ENCODE measurements around the gene PPP1R12B. TPM values are rescaled to one million over a fixed set of nuclear protein-coding genes. Genes with fewer than 3 reads are reported as not detected.

Gene PPP1R12B
- total RNA-seq, 2 donors from 2014 or later, result 18.2 to 33.0 TPM

DNA sequence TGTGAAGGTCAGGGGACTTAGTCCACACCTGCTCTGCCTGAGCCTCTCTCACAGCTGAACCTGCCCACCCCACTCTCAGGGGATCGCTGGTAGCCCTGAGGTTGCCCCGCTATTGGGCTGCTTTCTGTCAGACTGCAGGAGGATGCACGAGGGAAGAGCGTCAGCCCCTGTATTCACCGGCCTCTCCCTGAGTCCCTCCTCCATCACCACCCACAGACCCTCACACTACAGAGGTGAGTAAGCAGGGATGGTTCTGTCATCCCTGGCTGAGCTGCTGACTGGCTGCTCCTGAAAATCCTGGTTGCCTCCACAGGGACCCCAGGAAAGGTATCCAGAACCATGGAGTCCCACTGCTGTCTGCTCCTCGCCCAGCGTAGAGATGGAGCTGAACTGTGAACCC is 243.0 kb downstream of the PPP1R12B start:
- no peak overlapping the region for H3K4me3 ChIP-seq
- no peaks in the 10 kb centered on the region for H3K36me3 ChIP-seq (replicated peaks in 1 of 2; ENCODE audit: insufficient read depth in 1 of 2, low read depth in 2 of 2)
- no peak overlapping the region for H3K27ac ChIP-seq
- peaks cover 4% of the 10 kb centered on the region for H3K4me1 ChIP-seq
- DNase-seq (no peak), ATAC-seq (no peak)
- no peaks in the 10 kb centered on the region for H3K9me3 ChIP-seq
- intact Hi-C loops (cut with DNase I), result loop anchor here (10.0 kb wide), 1 partner anchor 87 kb away; no protein-coding TSS in a partner anchor
- TF ChIP-seq, protein P1, sequence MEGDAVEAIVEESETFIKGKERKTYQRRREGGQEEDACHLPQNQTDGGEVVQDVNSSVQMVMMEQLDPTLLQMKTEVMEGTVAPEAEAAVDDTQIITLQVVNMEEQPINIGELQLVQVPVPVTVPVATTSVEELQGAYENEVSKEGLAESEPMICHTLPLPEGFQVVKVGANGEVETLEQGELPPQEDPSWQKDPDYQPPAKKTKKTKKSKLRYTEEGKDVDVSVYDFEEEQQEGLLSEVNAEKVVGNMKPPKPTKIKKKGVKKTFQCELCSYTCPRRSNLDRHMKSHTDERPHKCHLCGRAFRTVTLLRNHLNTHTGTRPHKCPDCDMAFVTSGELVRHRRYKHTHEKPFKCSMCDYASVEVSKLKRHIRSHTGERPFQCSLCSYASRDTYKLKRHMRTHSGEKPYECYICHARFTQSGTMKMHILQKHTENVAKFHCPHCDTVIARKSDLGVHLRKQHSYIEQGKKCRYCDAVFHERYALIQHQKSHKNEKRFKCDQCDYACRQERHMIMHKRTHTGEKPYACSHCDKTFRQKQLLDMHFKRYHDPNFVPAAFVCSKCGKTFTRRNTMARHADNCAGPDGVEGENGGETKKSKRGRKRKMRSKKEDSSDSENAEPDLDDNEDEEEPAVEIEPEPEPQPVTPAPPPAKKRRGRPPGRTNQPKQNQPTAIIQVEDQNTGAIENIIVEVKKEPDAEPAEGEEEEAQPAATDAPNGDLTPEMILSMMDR (IDR thresholded peaks at IDR 0.05), result no peak
- no peak for TF ChIP-seq POLR2A (IDR thresholded peaks at IDR 0.05)
- WGBS, 2 donors, result 85 to 99% methylated on average over 5 to 7 of the region's 7 CpGs
- no peaks in the 10 kb centered on the region for H3K27me3 ChIP-seq

DNA sequence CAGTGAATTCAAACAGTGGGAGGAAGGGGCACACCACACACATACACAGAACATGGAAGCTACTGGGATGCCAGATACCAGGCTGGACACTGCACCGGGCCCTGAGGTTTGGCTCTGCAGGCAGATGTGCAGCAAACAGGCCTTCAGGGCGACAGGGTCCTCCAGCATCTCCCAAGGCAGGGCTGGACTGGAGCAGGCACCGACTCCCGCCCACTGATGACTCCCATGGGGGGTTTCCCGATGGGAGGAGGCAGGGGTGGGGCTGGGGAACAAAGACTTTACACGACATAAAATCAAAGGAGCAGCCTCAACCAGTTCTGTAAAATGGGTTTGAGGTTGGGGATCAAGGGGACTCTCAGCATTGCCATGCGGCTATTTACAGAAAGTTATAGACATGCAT is 243.6 kb downstream of the PPP1R12B start:
- Histone ChIP-seq H3K9me3 (no peaks in the 10 kb centered on the region), H3K36me3 (replicated peaks in 1 of 2; ENCODE audit: insufficient read depth in 1 of 2, low read depth in 2 of 2) (no peaks in the 10 kb centered on the region), H3K27me3 (no peaks in the 10 kb centered on the region), H3K27ac (no peak overlapping the region), H3K4me1 (peaks cover 4% of the 10 kb centered on the region), H3K4me3 (no peak overlapping the region)
- no peak for DNase-seq
- 88 to 93% methylated on average over 5 to 7 of the region's 7 CpGs for WGBS, 2 donors
- intact Hi-C loops (cut with DNase I), result loop anchor here (10.0 kb wide), 1 partner anchor 87 kb away; no protein-coding TSS in a partner anchor
- no peak for ATAC-seq
- TF ChIP-seq, protein P1 (IDR thresholded peaks at IDR 0.05), result no peak
- no peak for TF ChIP-seq POLR2A (IDR thresholded peaks at IDR 0.05)

DNA sequence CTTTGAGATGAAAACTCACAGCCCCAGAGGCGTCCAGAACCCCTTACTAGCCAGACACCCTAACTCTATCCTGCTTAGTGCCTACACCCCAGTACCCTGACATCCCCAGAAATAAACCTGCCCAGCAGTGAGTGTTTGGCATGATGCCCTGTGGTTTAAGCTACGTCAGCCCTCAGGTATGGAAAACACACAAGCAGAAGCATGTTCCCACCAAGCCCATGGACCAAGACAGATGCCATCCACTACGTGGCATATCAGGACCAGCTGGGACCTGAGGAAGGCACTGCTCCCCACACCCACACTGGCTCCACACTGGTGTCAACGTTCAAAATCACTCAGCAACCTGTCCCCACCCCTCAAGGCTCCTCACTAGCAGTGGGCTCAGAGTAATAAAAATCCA is 245.3 kb downstream of the PPP1R12B start:
- Histone ChIP-seq H3K36me3 (replicated peaks in 1 of 2; ENCODE audit: insufficient read depth in 1 of 2, low read depth in 2 of 2) (no peaks in the 10 kb centered on the region), H3K4me1 (peaks cover 4% of the 10 kb centered on the region), H3K27me3 (no peaks in the 10 kb centered on the region), H3K4me3 (no peak overlapping the region), H3K9me3 (no peaks in the 10 kb centered on the region), H3K27ac (no peak overlapping the region)
- ATAC-seq, result no peak
- TF ChIP-seq POLR2A (IDR thresholded peaks at IDR 0.05), result no peak
- TF ChIP-seq, protein P1 (IDR thresholded peaks at IDR 0.05), result no peak
- WGBS, 2 donors, result 80 to 83% methylated on average over 2 to 4 of the region's 4 CpGs
- no peak for DNase-seq
- intact Hi-C loops (cut with DNase I), result loop anchor here (10.0 kb wide), 1 partner anchor 89 kb away; no protein-coding TSS in a partner anchor

DNA sequence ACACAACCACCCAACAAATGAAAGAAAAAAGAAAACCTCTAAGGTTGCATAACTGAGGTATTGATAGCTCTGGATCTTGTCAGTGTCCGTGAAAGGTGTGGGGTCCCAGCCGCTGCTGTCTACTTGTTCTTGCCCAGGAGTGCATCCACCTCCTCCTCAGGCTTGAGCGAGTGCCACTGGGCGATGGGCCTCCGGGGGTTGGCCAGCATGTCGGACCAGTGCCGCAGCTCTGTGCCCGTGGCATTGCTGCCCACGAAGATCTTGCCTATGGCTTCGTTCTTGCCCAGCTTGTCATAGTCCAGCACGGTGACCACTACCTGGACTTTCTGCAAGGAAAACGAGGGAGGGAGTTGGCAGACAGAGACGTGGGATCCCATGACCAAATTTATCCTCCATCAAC is 248.1 kb downstream of the PPP1R12B start:
- no peaks in the 10 kb centered on the region for H3K4me1 ChIP-seq
- H3K36me3 ChIP-seq (replicated peaks in 1 of 2; ENCODE audit: insufficient read depth in 1 of 2, low read depth in 2 of 2), result no peaks in the 10 kb centered on the region
- TF ChIP-seq, protein P1 (IDR thresholded peaks at IDR 0.05), result no peak
- no peak for TF ChIP-seq POLR2A (IDR thresholded peaks at IDR 0.05)
- no peak for DNase-seq
- H3K27ac ChIP-seq, result no peak overlapping the region
- no peaks in the 10 kb centered on the region for H3K9me3 ChIP-seq
- no peak for ATAC-seq
- H3K27me3 ChIP-seq, result no peaks in the 10 kb centered on the region
- WGBS, 2 donors, result 83 to 86% methylated on average over 13 of the region's 13 CpGs
- no peak overlapping the region for H3K4me3 ChIP-seq
- intact Hi-C loops (cut with DNase I), result loop anchor here (10.0 kb wide), 1 partner anchor 92 kb away; no protein-coding TSS in a partner anchor

DNA sequence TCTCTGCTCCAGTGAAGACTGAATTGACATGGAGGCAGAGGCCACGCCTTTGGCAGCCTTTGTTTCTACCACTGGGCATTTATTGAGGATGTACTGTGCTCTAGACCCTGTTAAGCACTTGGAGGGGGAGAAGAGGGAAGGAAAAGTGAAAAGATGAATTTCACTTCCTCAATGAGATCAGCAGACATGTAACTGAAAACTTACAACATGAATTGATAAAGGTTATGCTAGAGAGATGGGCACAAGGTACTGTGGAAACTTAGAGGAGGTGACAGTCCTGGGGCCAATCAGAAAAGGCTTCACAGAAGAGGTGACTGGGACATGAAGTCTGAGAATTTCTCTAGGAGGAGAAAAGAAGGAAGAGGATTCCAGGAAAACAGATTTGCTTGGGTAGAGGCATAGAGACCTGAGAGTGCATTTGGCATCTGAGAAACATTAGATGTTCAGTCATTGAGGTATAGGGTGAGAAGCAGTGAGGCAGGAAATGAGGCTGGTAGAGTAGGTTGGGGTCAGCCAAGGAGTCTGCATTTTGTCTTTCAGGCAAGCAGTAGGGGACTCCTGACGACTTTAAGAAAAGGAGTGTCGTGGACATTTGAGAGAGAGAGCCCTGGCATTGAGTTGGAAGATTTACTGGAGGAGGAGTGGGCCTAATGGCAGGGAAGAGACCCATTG is 248.7 kb downstream of the PPP1R12B start:
- H3K27ac ChIP-seq, result no peak overlapping the region
- H3K4me1 ChIP-seq, result no peaks in the 10 kb centered on the region
- ATAC-seq, result no peak
- no peak for TF ChIP-seq POLR2A (IDR thresholded peaks at IDR 0.05)
- TF ChIP-seq, protein P1 (IDR thresholded peaks at IDR 0.05), result no peak
- intact Hi-C loops (cut with DNase I), result loop anchor here (10.0 kb wide), 1 partner anchor 92 kb away; no protein-coding TSS in a partner anchor
- no peak overlapping the region for H3K4me3 ChIP-seq
- peaks cover 0 to 2% of the 10 kb centered on the region in 2 donors for H3K36me3 ChIP-seq (replicated peaks in 1 of 2; ENCODE audit: insufficient read depth in 1 of 2, low read depth in 2 of 2)
- no peaks in the 10 kb centered on the region for H3K9me3 ChIP-seq
- 80 to 87% methylated on average over 3 of the region's 3 CpGs for WGBS, 2 donors
- H3K27me3 ChIP-seq, result no peaks in the 10 kb centered on the region
- no peak for DNase-seq

All from body of pancreas (tissue), 4 donors.